Stimulated activated CD4-positive, alpha-beta T cell treated with anti-CD3 and anti-CD28 coated beads, Interleukin-4, amount 100 ng/mL, for 24 hours (primary cell): ENCODE results near the gene AGRP.
"Not testable (repeated sequence)": the region's sequence is repeated elsewhere in the genome, so short reads cannot be mapped to it uniquely, and the experiment has no call there.

Experiments
- DNase-seq: peaks from one replicate; pipeline ENCODE4 v3.0.0-alpha.2; 2020

AGRP gene, protein sequence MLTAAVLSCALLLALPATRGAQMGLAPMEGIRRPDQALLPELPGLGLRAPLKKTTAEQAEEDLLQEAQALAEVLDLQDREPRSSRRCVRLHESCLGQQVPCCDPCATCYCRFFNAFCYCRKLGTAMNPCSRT

DNA sequence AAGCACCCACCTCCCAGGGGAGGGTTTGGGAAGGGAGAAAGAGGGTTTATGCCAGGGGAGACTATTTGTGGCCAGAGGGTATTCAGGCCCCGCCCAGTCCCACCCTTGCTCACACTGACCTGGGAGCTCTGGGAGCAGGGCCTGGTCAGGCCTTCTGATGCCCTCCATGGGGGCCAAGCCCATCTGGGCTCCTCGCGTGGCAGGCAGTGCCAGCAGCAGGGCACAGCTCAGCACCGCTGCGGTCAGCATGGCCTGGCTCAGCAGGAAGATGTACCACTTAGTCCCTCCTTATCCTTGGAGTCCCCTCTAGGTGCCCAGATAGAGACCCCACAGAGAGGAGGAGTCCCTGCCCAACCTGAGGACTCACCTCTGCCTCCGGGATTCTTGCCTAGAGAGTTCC, at the start of gene AGRP:
Gene AGRP (minus strand): TSS at position 398 of the 400 bp plus-strand sequence. CDS start 149 bp downstream, at position 249.
- no peak for DNase-seq

DNA sequence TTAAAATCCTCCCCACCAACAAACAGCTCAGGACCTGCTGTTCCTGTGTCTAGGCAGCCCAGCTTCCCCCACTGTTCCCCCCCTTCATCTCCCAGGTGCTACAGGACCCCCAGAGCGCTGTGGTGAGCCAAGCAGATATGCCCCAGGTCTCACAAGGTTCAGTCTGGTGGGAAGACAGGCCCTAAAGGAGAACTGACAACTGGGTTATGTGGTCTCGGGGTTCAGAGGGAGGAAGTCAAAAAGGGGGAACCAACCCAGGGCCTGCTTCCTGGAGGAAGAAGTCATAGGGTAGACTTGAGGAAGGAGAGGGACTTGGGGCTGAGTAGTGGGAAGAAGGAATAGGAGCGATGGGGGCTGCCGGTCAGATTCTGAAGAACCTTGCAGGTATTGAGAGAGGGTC, 47.9 kb upstream of the AGRP start:
- DNase-seq, result no peak

DNA sequence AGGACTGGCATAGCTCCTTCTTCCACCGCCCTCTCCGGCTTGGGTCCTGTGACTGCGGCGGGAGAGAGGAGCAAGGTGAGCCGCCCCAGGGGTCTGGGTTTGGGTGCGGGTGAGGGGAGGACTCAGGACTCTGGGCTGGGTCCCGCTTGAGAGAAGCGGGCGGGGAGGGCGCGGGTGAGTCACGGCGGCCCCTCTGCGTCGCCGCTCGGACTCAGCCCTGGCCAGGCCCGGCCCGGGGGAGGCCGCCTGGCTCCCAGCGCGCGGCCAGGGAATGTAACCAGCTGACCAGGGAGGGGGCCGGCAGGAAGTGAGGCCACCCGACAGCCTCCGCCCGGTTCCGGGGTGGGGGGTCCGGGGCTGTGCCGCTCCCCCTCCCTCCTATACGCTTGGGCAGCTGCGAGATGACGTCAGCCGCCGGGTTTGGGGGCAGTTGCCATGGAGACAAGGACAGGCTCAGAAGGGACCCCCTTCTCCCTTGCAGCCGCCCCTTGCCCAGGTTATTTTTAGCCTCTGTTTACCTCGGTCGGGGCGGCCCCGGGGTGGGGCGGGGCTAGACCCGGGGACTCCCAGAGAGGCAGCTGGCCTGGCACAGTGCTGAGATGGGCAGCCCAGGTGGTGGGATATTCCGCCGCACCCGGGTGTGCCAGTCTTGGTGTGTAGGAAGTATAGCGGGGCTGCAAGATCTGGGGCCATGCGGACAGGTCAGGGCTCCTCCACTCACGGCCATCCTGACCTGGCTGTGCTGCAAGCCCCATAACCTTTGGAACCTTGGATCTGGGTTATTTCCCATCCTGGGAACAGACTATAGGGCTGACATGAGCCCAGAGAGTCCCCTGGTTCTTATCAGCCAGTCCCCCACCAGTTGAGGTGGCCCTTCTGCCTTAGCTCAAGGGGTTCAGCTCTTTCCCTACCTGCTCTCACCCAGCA, 46.9 kb upstream of the AGRP start:
- no peak for DNase-seq

DNA sequence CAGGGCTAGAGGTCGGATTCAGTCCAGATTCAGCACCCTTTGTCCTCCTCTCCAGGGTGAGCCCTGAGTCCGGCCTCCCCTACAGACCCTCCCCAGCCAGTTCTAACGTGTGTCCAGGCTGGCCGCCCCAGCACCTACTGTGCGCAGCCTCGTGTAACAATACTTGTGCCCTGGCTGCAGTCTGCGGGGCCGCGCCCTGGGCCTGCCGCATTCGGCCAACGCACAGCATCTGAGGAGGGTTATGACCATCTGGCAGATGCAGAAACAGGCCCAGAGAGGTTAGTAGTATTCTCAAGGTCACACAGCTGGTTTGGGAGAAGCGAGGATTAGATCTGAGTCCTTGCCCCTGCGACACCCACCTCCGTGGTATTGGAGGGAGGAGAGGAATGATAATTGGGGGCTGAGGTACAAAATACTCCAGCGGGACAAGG, 46.2 kb upstream of the AGRP start:
- no peak for DNase-seq

DNA sequence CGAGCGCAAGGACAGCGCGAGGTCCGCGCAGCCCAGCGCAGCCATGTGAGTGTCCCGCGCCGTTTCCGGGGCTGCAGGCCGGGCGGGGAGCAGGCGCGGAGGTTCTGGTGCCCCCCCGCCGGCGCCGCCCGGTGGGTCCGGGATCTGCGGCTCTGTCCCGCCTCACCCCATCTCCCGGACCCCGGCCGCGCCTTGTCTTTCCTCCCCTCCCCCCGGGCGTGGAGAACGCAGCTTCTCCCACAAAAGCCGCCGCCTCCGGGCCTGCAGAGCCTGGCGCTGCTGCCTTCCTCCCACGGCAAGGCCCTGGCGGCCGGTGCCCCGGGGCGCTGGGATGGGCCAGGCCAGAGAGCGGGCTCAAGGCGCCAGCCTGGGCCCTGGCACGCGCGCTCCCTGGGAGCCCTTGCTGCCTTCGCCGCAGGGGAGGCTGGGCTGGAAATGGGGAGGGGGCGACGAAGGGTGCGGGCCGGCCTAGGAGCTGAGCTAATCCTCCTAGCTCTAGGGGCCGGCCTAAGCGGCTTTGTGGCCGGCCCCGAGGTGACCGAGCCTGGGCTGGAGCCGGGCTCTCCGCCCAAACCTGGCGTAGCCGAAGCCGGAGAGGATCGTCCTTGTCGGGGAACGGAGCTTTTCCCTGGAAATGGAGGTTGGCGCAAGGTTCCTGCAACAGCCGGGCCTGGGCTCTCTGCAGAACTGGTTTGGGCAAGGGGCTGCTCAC, 45.7 kb upstream of the AGRP start:
- DNase-seq, result peak; percentile 23

DNA sequence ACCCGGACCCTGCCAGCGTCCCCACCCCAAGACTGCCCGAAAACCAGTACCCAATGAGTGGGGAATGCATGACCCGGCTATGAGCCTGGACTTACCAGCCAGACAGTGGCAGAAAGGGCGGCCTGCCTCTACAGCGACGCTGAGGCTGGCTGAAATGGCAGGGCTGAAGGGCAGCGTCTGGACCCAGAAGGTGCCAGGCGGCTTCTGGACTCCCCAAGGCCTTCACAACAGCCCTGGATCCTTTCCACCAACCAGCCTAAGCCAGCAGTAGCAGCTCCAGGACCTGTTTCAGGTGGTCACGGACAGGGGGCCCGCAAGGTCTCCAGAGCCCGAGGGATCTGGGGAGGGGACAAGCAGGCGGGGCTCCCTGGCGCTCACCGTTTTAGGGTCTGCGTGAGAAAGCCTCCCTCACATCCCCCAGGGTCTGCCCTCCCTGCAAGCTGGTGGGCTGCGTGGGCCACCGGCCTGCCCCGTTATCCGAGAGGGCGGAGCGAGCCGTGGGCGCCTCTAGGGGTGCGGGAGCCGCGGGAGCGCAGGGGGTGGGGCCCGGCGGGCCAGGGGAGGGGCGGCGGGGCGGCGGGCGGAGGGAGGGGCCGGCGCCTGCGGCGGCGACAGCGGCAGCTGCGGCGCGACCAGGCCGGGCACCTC, 45.0 kb upstream of the AGRP start, which contains the start of gene RIPOR1:
Gene RIPOR1 (plus strand): TSS at position 608 of the 648 bp plus-strand sequence. CDS start 9,618 bp downstream, outside the sequence.
- DNase-seq, result peak; percentile 49

DNA sequence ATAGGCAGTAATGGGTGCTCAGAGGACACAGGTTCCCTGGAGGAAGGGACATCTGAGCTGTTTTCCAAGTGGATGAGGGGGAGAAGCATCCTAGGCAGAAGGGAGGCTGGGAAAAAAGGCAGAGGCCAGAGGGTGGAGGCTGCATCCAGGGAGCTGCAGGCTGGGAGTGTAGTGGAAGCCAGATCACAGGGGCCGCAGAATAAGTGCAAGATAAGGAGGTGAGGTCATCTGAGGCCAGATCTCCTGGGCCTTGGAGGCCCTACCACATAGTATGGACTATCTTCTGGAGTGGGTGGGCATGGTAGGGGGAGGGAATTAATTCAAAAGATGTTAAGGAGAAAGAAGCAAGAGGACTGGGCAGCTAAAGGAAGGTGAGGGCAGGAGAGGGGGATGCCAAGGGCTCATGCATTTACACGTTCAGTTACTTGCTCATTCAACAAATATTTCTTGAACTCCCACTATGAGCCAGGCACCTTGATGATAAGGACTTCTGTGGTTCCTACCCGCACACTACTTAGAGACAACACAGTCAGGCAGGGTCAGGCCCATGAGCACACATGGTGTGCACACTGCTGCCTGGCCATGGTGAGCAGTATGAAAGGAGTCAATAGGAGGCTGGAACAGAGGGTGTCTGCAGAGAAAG, 42.9 kb upstream of the AGRP start:
- DNase-seq, result no peak

DNA sequence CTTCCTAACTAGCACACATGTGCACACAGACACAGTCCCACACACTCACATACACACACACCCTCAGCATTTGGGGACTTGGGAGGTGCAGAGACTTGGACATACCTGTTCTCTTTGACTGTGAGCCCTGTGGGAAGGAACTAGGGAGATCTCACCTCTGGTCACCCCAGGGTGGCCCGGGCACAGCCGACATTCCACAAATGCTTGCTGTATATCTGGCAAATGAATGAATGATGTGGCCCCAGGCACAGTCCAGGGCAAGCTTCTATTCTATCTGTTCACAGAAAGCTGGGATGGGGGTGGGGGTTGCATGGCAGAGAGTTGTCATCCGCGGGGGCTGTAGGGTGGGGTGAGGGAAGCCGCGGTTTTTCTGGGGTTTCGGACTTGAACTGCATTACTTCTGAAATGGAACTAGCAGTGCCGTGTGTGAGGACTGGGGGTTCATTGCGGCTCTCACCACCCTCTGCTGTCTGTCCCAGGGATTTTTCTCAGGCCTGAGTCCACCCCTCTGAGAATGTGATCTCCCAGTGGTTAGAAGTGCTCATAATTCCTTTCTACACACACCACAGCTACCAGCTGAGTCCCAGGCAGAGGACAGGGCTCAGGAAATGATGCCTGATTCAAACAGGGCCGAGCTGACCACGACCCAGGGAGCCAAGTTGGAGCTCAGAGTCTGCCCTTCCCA, 42.0 kb upstream of the AGRP start:
- no peak for DNase-seq

DNA sequence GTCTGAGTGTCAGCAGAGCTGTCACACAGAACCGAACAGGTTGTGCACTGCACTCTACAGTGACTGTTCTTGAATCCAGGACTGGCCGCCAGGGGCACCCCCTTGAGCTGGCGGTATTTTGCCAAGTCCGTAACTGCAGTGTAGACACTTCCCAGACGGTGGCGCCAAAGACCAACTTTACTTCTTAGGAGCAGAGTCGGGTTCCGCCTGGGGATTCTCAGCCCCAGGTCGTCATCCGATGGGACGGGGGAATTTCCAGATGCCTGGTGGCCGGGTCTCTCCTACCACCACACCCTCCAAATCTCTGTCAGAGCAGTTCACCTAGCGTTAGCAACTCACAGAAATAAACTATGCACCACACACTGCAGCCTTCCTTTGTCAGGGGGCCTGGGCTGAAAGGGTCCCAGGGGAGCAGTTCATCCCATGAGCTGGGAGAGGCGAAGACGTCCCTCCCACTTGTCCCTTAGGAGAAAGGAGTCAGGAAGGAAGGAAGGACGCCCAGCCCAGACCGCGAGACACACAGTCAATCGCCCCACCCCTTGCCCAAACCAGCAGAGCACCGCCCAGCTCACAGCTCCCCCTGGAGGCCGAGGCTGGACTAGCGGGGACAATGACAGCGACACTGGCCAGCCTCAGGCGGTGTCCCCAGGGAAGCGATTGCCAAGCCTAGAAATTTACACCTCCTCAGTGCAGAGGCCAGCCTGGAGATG, 37.9 kb upstream of the AGRP start:
- DNase-seq, result peak; percentile 99

DNA sequence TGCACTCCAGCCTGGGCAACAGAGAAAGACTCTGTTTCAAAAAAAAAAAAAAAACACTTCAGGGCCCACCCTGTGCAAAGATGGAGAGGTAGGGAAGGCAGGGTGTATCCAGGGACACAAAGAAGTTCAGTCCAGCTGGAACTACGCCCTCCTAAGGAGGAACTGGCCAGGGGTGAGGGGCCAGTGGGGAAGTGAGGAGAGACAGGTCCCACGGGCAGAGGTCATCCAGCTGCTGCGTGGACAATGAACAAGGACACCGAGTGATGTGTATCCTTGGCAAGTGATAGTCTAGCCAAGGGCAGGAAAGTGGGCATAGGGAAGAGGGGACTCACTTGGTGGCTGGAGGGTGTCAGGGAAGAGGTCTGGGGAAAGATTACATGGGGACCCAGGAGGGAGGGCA, 35.9 kb upstream of the AGRP start:
- DNase-seq, result no peak

DNA sequence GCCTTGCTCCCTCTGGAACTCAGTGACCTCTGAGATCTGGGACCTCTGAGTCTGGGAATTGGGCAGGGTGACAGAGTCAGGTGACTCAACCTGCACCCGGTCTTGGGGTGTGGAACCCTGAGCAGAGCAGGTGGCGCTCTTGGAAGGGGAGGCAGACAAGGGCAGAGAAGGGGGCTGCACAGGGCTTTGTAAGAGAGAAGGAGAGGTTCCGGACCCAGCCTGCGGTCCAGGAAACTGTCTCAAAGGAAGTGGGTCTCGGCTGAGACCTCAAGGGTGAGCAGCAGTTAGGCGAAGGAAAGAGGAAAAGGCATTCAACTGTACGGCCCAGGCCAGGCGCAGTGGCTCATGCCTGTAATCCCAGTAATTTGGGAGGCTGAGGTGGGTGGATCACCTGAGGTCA, 35.3 kb upstream of the AGRP start:
- DNase-seq, result no peak

DNA sequence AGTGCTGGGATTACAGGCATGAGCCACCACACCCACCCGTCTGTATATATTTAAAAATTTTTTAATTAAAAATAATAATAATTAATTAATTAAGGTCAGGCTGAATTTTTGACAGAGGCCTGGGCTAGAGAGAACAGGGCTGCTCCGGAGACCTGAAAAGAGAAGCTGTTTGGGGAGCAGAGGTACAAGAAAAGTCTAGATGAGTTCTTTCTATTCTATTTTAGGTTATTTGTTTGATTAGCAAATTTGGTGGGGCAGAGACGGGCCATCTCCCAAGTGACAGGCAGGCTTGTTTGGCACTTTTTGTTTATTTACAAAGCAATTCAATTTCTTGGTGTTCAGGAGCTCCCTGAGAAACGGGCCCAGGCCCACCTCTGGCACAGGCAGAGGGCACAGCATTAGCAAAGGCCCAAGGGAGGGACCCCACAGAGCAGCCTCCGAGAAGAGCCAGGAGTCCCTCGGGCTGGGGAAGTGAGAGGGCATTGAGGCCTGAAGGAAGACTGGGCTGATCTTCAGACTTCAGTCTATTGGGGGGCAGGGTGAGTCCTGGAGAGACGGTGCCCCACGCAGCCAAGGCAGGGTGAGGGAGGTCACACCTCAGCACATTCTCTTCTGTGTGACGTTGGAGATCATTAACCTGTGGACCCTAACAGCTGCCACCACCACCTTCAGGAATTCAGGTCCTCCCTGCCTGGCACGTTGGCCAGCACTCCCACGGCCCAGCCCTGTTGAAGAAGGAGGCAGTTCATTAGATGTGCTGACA, 34.5 kb upstream of the AGRP start:
- no peak for DNase-seq

DNA sequence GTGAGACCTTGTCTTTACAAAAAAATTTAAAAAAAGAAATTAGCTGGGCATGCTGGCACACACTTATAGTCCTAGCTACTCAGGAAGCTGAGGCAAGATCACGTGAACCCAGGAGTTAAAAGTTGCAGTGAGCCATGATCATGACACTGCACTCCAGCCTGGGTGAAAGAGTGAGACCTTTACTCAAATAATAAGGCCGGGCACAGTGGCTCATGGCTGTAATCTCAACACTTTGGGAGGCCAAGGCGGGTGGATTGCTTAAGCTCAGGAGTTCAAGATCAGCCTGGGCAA, 33.8 kb upstream of the AGRP start:
- DNase-seq, result no peak

DNA sequence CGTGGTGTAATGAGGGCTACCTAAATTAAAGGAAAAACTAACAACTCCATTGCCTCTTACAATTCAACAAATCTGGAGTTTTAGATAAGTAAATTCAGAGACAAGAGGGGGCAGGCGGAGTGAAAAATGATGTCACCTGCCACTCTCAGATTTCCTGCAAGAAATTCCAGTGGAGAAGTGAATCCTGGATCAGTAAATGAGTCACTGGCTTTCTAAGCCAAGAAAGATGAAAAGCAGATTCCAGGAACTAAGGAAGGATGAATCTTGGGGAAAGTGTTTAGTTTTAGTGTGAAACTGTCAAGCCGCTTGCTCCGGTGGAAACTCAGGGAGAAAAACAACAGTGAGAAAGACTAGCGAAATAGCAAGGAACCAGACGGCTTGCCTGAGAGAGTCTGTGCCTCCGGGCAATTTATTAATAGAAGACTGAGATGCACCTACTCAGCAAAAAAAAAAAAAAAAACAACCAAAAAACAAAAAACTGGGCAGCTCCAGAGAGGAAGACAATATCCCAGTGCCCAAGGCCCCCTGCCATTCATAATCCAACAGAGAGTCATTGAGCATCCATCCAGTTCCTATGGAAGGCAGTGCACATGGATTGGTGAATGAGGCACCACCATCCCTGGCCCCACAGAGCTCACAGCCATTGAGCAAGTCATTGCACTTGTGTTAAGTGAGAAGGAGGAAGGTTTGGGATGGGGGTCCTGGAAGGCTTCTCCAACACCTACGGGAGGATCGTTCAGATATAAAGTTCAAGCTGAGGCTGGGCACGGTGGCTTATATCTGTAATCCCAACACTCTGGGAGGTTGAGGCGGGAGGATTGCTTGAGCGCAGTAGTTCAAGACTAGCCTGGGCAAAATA, 33.2 kb upstream of the AGRP start:
- no peak for DNase-seq

DNA sequence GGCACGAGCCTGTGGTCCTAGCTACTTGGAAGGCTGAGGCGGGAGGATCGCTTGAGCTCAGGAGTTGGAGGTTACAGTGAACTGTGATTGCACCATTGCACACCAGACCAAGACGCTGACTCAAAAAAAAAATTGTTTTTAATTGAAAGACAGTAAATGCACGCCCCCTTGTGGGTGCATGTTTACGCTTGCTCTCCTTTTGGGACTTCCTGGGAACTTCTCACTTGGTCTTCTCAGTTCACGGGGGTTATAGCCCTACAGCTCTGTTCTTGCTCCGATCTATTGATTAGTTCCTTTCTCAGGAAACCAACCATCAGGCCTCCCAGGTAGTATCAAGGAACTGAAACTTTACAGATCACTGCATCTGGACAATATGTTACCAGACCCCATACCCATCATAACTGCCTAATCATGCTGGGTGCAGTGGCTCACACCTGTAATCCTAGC, 31.1 kb upstream of the AGRP start:
- DNase-seq, result peak; percentile 82

DNA sequence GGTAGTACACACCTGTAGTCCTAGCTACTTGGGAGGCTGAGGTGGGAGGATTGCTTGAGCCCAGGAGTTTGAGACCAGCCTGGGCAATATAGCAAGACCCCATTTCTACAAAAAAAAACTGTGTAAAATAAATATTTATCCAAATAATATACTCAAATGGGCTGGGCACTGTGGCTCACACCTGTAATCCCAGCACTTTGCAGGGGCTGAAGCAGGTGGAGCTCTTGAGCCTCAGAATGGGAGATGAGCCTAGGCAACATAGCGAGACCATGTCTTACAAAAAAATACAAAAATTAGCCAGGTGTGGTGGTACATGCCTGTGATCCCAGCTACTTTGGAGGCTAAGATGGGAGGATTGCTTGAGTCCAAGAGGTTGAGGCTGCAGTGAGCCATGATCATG, 30.5 kb upstream of the AGRP start:
- not testable (repeated sequence) for DNase-seq

DNA sequence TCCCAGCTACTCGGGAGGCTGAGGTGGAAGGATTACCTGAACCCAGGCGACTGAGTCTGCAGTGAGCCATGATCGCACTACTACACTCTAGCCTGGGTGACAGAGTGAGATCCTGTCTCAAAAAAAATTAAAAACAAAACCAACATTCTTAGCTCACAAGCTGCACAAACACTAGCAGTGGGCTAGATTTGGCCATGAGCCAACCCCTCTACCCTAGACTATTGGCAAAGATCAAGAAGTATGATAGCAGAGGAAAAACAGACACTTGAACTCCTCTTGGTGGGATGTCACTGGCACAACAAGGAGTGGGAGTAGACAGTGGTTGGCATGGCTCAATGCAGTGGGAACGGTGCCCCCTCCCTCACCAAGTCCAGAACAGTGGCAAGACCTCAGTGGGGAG, 25.7 kb upstream of the AGRP start:
- no peak for DNase-seq

DNA sequence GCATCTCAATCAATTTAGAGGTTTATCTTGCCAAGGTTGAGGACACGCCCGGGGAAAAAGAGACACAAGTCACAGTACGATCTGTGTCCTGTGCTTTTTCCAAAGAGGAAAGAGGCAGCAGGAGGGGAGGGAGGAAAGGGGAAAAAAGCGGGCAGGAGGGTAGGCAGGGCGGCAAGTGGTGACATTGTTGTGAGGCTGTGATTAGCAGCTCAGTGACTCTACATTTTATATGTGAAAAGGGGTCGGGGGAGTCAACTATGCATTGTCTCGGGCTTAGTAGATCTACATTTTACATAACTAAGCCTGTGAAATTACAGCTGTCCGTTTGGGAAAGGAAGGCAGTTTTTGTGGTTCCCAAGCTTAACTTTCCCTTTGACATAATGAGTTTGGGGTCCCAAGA, 23.1 kb upstream of the AGRP start:
- no peak for DNase-seq
